Measurements from ENCODE around the gene KIAA0825.

Gene KIAA0825

GRCh38 chr5:94571415-94571814, 47.0 kb downstream of the KIAA0825 start:
- no peak for DNase-seq

GRCh38 chr5:94564812-94565211, 53.6 kb downstream of the KIAA0825 start:
- DNase-seq = no peak

- no peak for DNase-seq
These were observed 56.0 kb downstream of the KIAA0825 start for GRCh38 chr5:94562327-94562971.

GRCh38 chr5:94558028-94558427, 60.4 kb downstream of the KIAA0825 start:
- DNase-seq = no peak

GRCh38 chr5:94551858-94552257, 66.5 kb downstream of the KIAA0825 start:
- DNase-seq = no peak

GRCh38 chr5:94545870-94546625, 72.4 kb downstream of the KIAA0825 start:
- DNase-seq = no peak

- DNase-seq = no peak
These were observed 73.4 kb downstream of the KIAA0825 start for GRCh38 chr5:94544875-94545547.

- no peak for DNase-seq
These were observed 74.3 kb downstream of the KIAA0825 start for GRCh38 chr5:94544031-94544650.

GRCh38 chr5:94540856-94541494, 77.4 kb downstream of the KIAA0825 start:
- DNase-seq = no peak

- DNase-seq = no peak
These were observed 80.1 kb downstream of the KIAA0825 start for GRCh38 chr5:94538260-94538659.

GRCh38 chr5:94526706-94527105, 91.7 kb downstream of the KIAA0825 start:
- no peak for DNase-seq

- no peak for DNase-seq
These were observed 93.3 kb downstream of the KIAA0825 start for GRCh38 chr5:94524841-94525697.

- DNase-seq = no peak
These were observed 95.4 kb downstream of the KIAA0825 start for GRCh38 chr5:94523018-94523417.

- no peak for DNase-seq
These were observed 96.3 kb downstream of the KIAA0825 start for GRCh38 chr5:94522117-94522516.

GRCh38 chr5:94517490-94518488, 100.6 kb downstream of the KIAA0825 start:
- DNase-seq = no peak

- no peak for DNase-seq
These were observed 102.3 kb downstream of the KIAA0825 start for GRCh38 chr5:94516148-94516547.

- no peak for DNase-seq
These were observed 109.8 kb downstream of the KIAA0825 start for GRCh38 chr5:94508461-94509148.

GRCh38 chr5:94505327-94506068, 112.9 kb downstream of the KIAA0825 start:
- DNase-seq = no peak

GRCh38 chr5:94503677-94504076, 114.7 kb downstream of the KIAA0825 start:
- no peak for DNase-seq
